Liver (tissue), 9 donors: Measurements from ENCODE around the gene ZFP36. TPM values are rescaled to one million over a fixed set of nuclear protein-coding genes. Genes with fewer than 3 reads are reported as not detected.

Experiments
- DNase-seq: peaks from one replicate; pipeline ENCODE4 v3.0.0-alpha.2; 2017; ENCODE audit warnings: low spot score
- H3K27ac ChIP-seq, 2 donors: one replicate each; pipeline ENCODE4 v1.7.0; 2013; ENCODE audit warnings: inconsistent platforms in 2 of 2, low read length in 2 of 2, control low read depth in 1 of 2, low read depth in 1 of 2, mild to moderate bottlenecking in 1 of 2
- H3K27me3 ChIP-seq, 4 donors: one replicate each; pipeline versions ENCODE4 v1.6.1 to v1.7.0; 2013; ENCODE audit warnings: low read length in 3 of 4, inconsistent platforms in 1 of 4, mild to moderate bottlenecking in 1 of 4, moderate library complexity in 1 of 4; ENCODE audit not compliant: control insufficient read depth in 4 of 4, insufficient read depth in 4 of 4
- H3K36me3 ChIP-seq, 4 donors: one replicate each; pipeline versions ENCODE4 v1.6.1 to v1.7.0; 2013; ENCODE audit warnings: low read length in 3 of 4, mild to moderate bottlenecking in 3 of 4, low read depth in 1 of 4, moderate library complexity in 1 of 4; ENCODE audit not compliant: control insufficient read depth in 4 of 4, insufficient read depth in 3 of 4
- H3K4me1 ChIP-seq, 4 donors: one replicate each; pipeline versions ENCODE4 v1.6.1 to v1.7.0; 2013; ENCODE audit warnings: low read length in 3 of 4, mild to moderate bottlenecking in 3 of 4, moderate library complexity in 1 of 4; ENCODE audit not compliant: control insufficient read depth in 4 of 4, insufficient read depth in 4 of 4
- H3K4me3 ChIP-seq, 3 donors: one replicate each; pipeline versions ENCODE4 v1.6.1 to v1.7.0; 2013; ENCODE audit warnings: low read length in 3 of 3, control low read depth in 1 of 3, low read depth in 1 of 3, mild to moderate bottlenecking in 1 of 3
- H3K9ac ChIP-seq, 2 donors: one replicate each; pipeline ENCODE4 v1.7.0; 2013; ENCODE audit warnings: low read length in 2 of 2, mild to moderate bottlenecking in 2 of 2, moderate library complexity in 2 of 2, control low read depth in 1 of 2, low read depth in 1 of 2
- H3K9me3 ChIP-seq, 4 donors: one replicate each; pipeline versions ENCODE4 v1.6.1 to v1.7.0; 2013; ENCODE audit warnings: low read length in 3 of 4; ENCODE audit not compliant: control insufficient read depth in 4 of 4
- EGR1 ChIP-seq, 2 donors: IDR thresholded peaks; 2 replicates each; pipeline ENCODE4 v1.6.1; 2016 to 2018; ENCODE audit warnings: antibody characterized with exemption in 2 of 2, low read depth in 2 of 2
- FOXA1 ChIP-seq: IDR thresholded peaks from 2 replicates; pipeline ENCODE4 v1.6.1; 2016; ENCODE audit warnings: antibody characterized with exemption
- FOXA2 ChIP-seq: IDR thresholded peaks from 2 replicates; pipeline ENCODE4 v1.6.1; 2016; ENCODE audit warnings: antibody characterized with exemption
- GABPA ChIP-seq, 2 donors: IDR thresholded peaks in 1 of 2; conservative IDR thresholded peaks in 1 of 2; 2 replicates each; pipeline ENCODE4 v1.6.1; 2016; ENCODE audit warnings: antibody characterized with exemption in 2 of 2, mild to moderate bottlenecking in 1 of 2, moderate library complexity in 1 of 2
- HNF4A ChIP-seq, 2 donors: conservative IDR thresholded peaks; 2 replicates each; pipeline ENCODE4 v1.6.1; 2016; ENCODE audit warnings: antibody characterized with exemption in 2 of 2, mild to moderate bottlenecking in 2 of 2
- HNF4G ChIP-seq: IDR thresholded peaks from 2 replicates; pipeline ENCODE4 v1.6.1; 2016; ENCODE audit warnings: antibody characterized with exemption
- JUND ChIP-seq, 2 donors: IDR thresholded peaks; 2 replicates each; pipeline ENCODE4 v1.6.1; 2016; ENCODE audit warnings: antibody characterized with exemption in 2 of 2
- RAD21 ChIP-seq, 2 donors: IDR thresholded peaks; 2 replicates each; pipeline ENCODE4 v1.6.1; 2016; ENCODE audit warnings: antibody characterized with exemption in 2 of 2, mild to moderate bottlenecking in 2 of 2
- RXRA ChIP-seq, 2 donors: IDR thresholded peaks; 2 replicates each; pipeline ENCODE4 v1.6.1; 2017 to 2018; ENCODE audit warnings: antibody characterized with exemption in 2 of 2, mild to moderate bottlenecking in 1 of 2
- SP1 ChIP-seq: IDR thresholded peaks from 2 replicates; pipeline ENCODE4 v1.6.1; 2018; ENCODE audit warnings: antibody characterized with exemption, mild to moderate bottlenecking
- TAF1 ChIP-seq: conservative IDR thresholded peaks from 2 replicates; pipeline ENCODE4 v1.6.1; 2016; ENCODE audit warnings: antibody characterized with exemption, mild to moderate bottlenecking
- YY1 ChIP-seq: IDR thresholded peaks from 2 replicates; pipeline ENCODE4 v1.6.1; 2016; ENCODE audit warnings: antibody characterized with exemption, mild to moderate bottlenecking
- WGBS: extraction: QIAGEN DNeasy Blood & Tissue Kit; methylation state at CpG from one replicate; pipeline ENCODE4 v1.1.7; 2013; 5-methylcytosine and 5-hydroxymethylcytosine counted together
- polyA plus RNA-seq, 2 donors: library from polyadenylated mRNA; stranded (reverse) in 1 of 2; unstranded in 1 of 2; fragments of 200-250 nt in 1 of 2; fragments of >200 nt in 1 of 2; fragmentation: Nextera tagmentation in 1 of 2; extraction: Ambion mirVana in 1 of 2; gene quantifications; one replicate each; pipeline versions ENCODE4 v1.2.1 to v1.2.3, GENCODE V29; 2013 to 2015
- total RNA-seq, 2 donors: library from RNA; depleted of rRNA; stranded (reverse); fragments of >200 nt; gene quantifications; one replicate each; pipeline ENCODE4 v1.2.3, GENCODE V29; 2014
- TF ChIP-seq, protein P1 (sequence below): IDR thresholded peaks from 2 replicates; pipeline ENCODE4 v1.6.1; 2016; ENCODE audit warnings: antibody characterized with exemption
- TF ChIP-seq, protein P2 (sequence below): IDR thresholded peaks from 2 replicates; pipeline ENCODE4 v1.6.1; 2016; ENCODE audit warnings: antibody characterized with exemption, mild to moderate bottlenecking
- TF ChIP-seq, protein P3 (sequence below): fragments of 150-350 bp; IDR thresholded peaks from 2 replicates; pipeline ENCODE4 v1.5.1; 2017; ENCODE audit warnings: improper control_type of control experiment, low read depth, low read length; ENCODE audit not compliant: missing input control
- TF ChIP-seq, protein P4 (sequence below): IDR thresholded peaks from 2 replicates; pipeline ENCODE4 v1.6.1; 2016; ENCODE audit warnings: antibody characterized with exemption
- donor health status: healthy.
- donor health status: healthy.
- donor health status: healthy.
- donor health status: healthy.
- donor health status: healthy.

Gene ZFP36
- total and polyA plus RNA-seq, 4 donors: 3.6 to 91.9 (median 35.5) TPM

DNA sequence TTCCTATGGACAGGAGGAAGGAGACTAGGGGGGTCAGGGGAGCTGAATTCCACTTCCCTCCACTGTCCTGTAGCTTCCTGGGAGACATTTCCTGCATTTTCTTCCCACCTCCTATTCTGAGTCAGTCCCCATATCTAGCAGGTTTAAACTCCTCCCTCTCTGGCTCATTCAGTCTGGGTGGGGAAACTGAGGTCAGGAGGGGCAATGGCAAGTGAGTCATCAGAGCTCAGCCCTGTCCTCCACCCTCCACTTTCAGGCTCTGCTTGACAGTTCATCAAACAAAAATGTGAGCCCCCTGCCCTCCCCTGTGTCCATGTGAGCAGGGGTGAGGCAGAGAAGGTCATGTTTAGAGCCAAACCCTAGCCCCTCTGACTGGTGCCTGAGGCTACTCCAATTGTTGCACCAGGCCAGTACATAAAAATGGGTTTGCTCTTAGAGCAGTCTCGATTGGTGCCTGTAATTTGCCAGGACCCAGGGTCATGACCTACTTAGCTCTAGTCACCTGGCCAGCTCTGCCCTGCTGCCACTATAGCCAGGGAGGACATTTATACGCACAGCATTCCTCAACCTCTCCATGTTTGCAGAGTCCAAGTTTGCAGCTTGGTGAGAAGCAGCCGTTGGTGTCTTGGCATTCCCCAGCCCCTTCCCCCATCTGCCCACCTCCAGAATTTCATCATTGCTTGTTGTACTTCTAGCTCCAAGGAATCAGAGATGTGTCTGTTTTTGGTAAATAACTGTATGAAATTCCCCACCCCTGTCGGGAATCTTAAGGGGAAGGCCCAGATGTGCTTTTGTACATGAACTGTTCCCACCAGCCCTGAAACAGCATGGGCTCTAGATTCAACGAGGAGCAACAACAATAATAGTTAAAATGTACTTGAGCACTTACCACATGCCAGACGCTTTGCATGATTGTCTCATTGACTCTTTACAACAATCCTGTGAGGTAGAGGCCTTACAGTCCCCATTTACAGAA, 43.7 kb upstream of the ZFP36 start:
- H3K27me3 ChIP-seq: no peaks in the 10 kb centered on the region
- DNase-seq: no peak
- H3K27ac ChIP-seq: peak overlapping the region; percentile 7 to 29
- peaks cover 7 to 19% (median 14%) of the 10 kb centered on the region in 4 donors for H3K4me1 ChIP-seq
- TF ChIP-seq, protein P1, sequence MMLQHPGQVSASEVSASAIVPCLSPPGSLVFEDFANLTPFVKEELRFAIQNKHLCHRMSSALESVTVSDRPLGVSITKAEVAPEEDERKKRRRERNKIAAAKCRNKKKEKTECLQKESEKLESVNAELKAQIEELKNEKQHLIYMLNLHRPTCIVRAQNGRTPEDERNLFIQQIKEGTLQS: no peak
- TF ChIP-seq JUND (IDR thresholded peaks at IDR 0.05) (no peak), GABPA (IDR thresholded peaks at IDR 0.05 in 1 of 2, conservative IDR thresholded peaks at IDR 0.05 in 1 of 2) (no peak), EGR1 (IDR thresholded peaks at IDR 0.05; ENCODE audit: low read depth in 2 of 2) (no peak), HNF4A (conservative IDR thresholded peaks at IDR 0.05) (peak; percentile 29 to 34), RXRA (IDR thresholded peaks at IDR 0.05) (peak; percentile 60 to 63), YY1 (peak; percentile 32), RAD21 (IDR thresholded peaks at IDR 0.05) (peak in 1 of 2 donors; percentile 28), SP1 (peak; percentile 65)
- TF ChIP-seq, protein P2, sequence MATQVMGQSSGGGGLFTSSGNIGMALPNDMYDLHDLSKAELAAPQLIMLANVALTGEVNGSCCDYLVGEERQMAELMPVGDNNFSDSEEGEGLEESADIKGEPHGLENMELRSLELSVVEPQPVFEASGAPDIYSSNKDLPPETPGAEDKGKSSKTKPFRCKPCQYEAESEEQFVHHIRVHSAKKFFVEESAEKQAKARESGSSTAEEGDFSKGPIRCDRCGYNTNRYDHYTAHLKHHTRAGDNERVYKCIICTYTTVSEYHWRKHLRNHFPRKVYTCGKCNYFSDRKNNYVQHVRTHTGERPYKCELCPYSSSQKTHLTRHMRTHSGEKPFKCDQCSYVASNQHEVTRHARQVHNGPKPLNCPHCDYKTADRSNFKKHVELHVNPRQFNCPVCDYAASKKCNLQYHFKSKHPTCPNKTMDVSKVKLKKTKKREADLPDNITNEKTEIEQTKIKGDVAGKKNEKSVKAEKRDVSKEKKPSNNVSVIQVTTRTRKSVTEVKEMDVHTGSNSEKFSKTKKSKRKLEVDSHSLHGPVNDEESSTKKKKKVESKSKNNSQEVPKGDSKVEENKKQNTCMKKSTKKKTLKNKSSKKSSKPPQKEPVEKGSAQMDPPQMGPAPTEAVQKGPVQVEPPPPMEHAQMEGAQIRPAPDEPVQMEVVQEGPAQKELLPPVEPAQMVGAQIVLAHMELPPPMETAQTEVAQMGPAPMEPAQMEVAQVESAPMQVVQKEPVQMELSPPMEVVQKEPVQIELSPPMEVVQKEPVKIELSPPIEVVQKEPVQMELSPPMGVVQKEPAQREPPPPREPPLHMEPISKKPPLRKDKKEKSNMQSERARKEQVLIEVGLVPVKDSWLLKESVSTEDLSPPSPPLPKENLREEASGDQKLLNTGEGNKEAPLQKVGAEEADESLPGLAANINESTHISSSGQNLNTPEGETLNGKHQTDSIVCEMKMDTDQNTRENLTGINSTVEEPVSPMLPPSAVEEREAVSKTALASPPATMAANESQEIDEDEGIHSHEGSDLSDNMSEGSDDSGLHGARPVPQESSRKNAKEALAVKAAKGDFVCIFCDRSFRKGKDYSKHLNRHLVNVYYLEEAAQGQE: no peak
- H3K9me3 ChIP-seq: no peaks in the 10 kb centered on the region
- WGBS: 53% methylated on average over 6 of the region's 6 CpGs
- H3K4me3 ChIP-seq: no peak overlapping the region
- peaks cover 0 to 28% (median 22%) of the 10 kb centered on the region in 4 donors for H3K36me3 ChIP-seq
- H3K9ac ChIP-seq: no peak overlapping the region

DNA sequence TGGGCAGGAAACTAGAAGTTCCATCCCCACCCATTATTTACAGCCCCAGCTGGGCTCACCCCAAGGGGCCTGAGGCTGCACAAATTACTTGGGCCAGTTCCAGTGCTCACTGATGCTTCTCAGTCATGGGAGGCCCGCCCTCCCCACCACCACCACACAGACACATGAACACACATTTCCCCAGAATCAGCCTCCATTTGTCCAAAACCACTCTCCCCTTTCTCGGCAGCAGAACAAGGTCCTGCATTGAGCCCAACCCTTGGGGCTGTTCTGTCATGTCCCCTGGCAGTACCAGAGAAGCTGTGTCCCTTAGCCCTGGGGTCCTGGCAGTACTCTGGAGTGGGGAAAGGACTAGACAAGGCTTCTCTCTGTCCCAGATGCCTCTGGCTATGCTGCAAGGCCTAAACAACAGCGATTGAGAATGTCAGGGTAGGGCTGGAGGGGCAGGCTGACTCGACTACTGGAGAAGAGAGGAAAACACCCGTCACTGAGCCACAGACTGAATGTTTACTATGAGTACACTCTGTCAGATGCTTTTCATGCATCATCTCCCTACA, 42.7 kb upstream of the ZFP36 start:
- Histone ChIP-seq H3K9me3 (no peaks in the 10 kb centered on the region), H3K4me3 (no peak overlapping the region), H3K36me3 (peaks cover 0 to 31% (median 16%) of the 10 kb centered on the region in 4 donors), H3K27ac (peak overlapping the region in 1 of 2 donors; percentile 29), H3K9ac (no peak overlapping the region), H3K27me3 (no peaks in the 10 kb centered on the region), H3K4me1 (peaks cover 7 to 19% (median 14%) of the 10 kb centered on the region in 4 donors)
- no peak for DNase-seq
- WGBS: 89% methylated on average over 5 of the region's 5 CpGs
- TF ChIP-seq GABPA (IDR thresholded peaks at IDR 0.05 in 1 of 2, conservative IDR thresholded peaks at IDR 0.05 in 1 of 2) (no peak), SP1 (no peak), RAD21 (IDR thresholded peaks at IDR 0.05) (no peak), TAF1 (no peak), EGR1 (IDR thresholded peaks at IDR 0.05; ENCODE audit: low read depth in 2 of 2) (no peak), HNF4A (conservative IDR thresholded peaks at IDR 0.05) (no peak), HNF4G (no peak), FOXA1 (no peak), RXRA (IDR thresholded peaks at IDR 0.05) (no peak), FOXA2 (no peak), JUND (IDR thresholded peaks at IDR 0.05) (no peak), YY1 (no peak)
- TF ChIP-seq, protein P1: no peak
- TF ChIP-seq, protein P3, sequence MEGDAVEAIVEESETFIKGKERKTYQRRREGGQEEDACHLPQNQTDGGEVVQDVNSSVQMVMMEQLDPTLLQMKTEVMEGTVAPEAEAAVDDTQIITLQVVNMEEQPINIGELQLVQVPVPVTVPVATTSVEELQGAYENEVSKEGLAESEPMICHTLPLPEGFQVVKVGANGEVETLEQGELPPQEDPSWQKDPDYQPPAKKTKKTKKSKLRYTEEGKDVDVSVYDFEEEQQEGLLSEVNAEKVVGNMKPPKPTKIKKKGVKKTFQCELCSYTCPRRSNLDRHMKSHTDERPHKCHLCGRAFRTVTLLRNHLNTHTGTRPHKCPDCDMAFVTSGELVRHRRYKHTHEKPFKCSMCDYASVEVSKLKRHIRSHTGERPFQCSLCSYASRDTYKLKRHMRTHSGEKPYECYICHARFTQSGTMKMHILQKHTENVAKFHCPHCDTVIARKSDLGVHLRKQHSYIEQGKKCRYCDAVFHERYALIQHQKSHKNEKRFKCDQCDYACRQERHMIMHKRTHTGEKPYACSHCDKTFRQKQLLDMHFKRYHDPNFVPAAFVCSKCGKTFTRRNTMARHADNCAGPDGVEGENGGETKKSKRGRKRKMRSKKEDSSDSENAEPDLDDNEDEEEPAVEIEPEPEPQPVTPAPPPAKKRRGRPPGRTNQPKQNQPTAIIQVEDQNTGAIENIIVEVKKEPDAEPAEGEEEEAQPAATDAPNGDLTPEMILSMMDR: no peak
- TF ChIP-seq, protein P2: no peak
- TF ChIP-seq, protein P4, sequence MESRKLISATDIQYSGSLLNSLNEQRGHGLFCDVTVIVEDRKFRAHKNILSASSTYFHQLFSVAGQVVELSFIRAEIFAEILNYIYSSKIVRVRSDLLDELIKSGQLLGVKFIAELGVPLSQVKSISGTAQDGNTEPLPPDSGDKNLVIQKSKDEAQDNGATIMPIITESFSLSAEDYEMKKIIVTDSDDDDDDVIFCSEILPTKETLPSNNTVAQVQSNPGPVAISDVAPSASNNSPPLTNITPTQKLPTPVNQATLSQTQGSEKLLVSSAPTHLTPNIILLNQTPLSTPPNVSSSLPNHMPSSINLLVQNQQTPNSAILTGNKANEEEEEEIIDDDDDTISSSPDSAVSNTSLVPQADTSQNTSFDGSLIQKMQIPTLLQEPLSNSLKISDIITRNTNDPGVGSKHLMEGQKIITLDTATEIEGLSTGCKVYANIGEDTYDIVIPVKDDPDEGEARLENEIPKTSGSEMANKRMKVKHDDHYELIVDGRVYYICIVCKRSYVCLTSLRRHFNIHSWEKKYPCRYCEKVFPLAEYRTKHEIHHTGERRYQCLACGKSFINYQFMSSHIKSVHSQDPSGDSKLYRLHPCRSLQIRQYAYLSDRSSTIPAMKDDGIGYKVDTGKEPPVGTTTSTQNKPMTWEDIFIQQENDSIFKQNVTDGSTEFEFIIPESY: no peak
